Nephron progenitor cell (in vitro differentiated cells): ENCODE measurements around the gene JAG1.
A peak's percentile ranks its signal among the peaks of the same experiment; 100 is the strongest.

Experiments used
- DNase-seq: peaks from one replicate; pipeline ENCODE4 v3.0.0; 2021
- H3K27ac Mint-ChIP-seq: 2 replicates; pipeline ENCODE4 v1.8.0; 2021; ENCODE audit warnings: mild to moderate bottlenecking, moderate library complexity, mixed read lengths
- H3K27me3 Mint-ChIP-seq: 2 replicates; pipeline ENCODE4 v1.8.0; 2021; ENCODE audit warnings: mild to moderate bottlenecking, low read depth, mixed read lengths; ENCODE audit not compliant: poor library complexity
- H3K36me3 Mint-ChIP-seq: 2 replicates; pipeline ENCODE4 v1.8.0; 2021; ENCODE audit warnings: low read depth, mixed read lengths
- H3K4me1 Mint-ChIP-seq: 2 replicates; pipeline ENCODE4 v1.8.0; 2021; ENCODE audit warnings: mixed read lengths
- H3K4me3 Mint-ChIP-seq: 2 replicates; pipeline ENCODE4 v1.8.0; 2021; ENCODE audit warnings: mild to moderate bottlenecking, moderate library complexity, mixed read lengths
- H3K9me3 Mint-ChIP-seq: 2 replicates; pipeline ENCODE4 v1.8.0; 2021; ENCODE audit warnings: mild to moderate bottlenecking, moderate library complexity, mixed read lengths
- CTCF ChIP-seq: fragments of 200-600 bp; sonication (generic); IDR thresholded peaks from 2 replicates; pipeline ENCODE4 v1.5.0; 2021; ENCODE audit warnings: antibody characterized with exemption

JAG1 gene

GRCh38 chr20:10639737-10640556 lies 33.9 kb downstream of the JAG1 start:
- DNase-seq: no peak
- Mint-ChIP-seq H3K27ac (peak overlapping the region; percentile 91), H3K36me3 (peaks cover 76% of the 10 kb centered on the region), H3K4me1 (peaks cover 73% of the 10 kb centered on the region), H3K9me3 (no peaks in the 10 kb centered on the region), H3K27me3 (no peaks in the 10 kb centered on the region), H3K4me3 (peak overlapping the region; percentile 21)
- TF ChIP-seq CTCF: no peak

- no peak for TF ChIP-seq CTCF
- H3K27ac Mint-ChIP-seq: peak overlapping the region; percentile 91
- no peaks in the 10 kb centered on the region for H3K27me3 Mint-ChIP-seq
- H3K36me3 Mint-ChIP-seq: peaks cover 69% of the 10 kb centered on the region
- H3K4me3 Mint-ChIP-seq: peak overlapping the region; percentile 21
- DNase-seq: no peak
- peaks cover 73% of the 10 kb centered on the region for H3K4me1 Mint-ChIP-seq
- no peaks in the 10 kb centered on the region for H3K9me3 Mint-ChIP-seq
These were observed 34.6 kb downstream of the JAG1 start for GRCh38 chr20:10639077-10639736.

- H3K27me3 Mint-ChIP-seq: no peaks in the 10 kb centered on the region
- H3K4me3 Mint-ChIP-seq: peak overlapping the region; percentile 53
- H3K4me1 Mint-ChIP-seq: peaks cover 77% of the 10 kb centered on the region
- H3K27ac Mint-ChIP-seq: peak overlapping the region; percentile 87
- no peak for DNase-seq
- TF ChIP-seq CTCF: no peak
- peaks cover 54% of the 10 kb centered on the region for H3K36me3 Mint-ChIP-seq
- no peaks in the 10 kb centered on the region for H3K9me3 Mint-ChIP-seq
These were observed 36.2 kb downstream of the JAG1 start for GRCh38 chr20:10637563-10637962.

- Mint-ChIP-seq H3K27me3 (no peaks in the 10 kb centered on the region), H3K36me3 (peaks cover 49% of the 10 kb centered on the region), H3K9me3 (no peaks in the 10 kb centered on the region), H3K4me3 (no peak overlapping the region), H3K27ac (peak overlapping the region; percentile 87), H3K4me1 (peaks cover 82% of the 10 kb centered on the region)
- DNase-seq: no peak
- no peak for TF ChIP-seq CTCF
These were observed 36.7 kb downstream of the JAG1 start for GRCh38 chr20:10637031-10637559.

- Mint-ChIP-seq H3K9me3 (no peaks in the 10 kb centered on the region), H3K4me3 (no peak overlapping the region), H3K36me3 (peaks cover 42% of the 10 kb centered on the region), H3K27me3 (no peaks in the 10 kb centered on the region), H3K4me1 (peaks cover 89% of the 10 kb centered on the region), H3K27ac (peak overlapping the region; percentile 79)
- TF ChIP-seq CTCF: no peak
- no peak for DNase-seq
These were observed 37.4 kb downstream of the JAG1 start for GRCh38 chr20:10636326-10636818.
